SK-N-MC (cell line): ENCODE data around the gene ALPK1.

Source experiments
- DNase-seq: peaks from one replicate; pipeline ENCODE4 v3.0.0-alpha.2; 2011; ENCODE audit warnings: low read depth, low spot score
- H3K27ac ChIP-seq: fragments of 200-600 bp; sonication (generic); 2 replicates; pipeline ENCODE4 v1.5.1; 2016; ENCODE audit warnings: mixed run types
- H3K36me3 ChIP-seq: fragments of 200-600 bp; sonication (generic); 2 replicates; pipeline ENCODE4 v1.6.1; 2017; ENCODE audit warnings: antibody characterized with exemption, low read length, mixed read lengths; ENCODE audit not compliant: insufficient read depth
- H3K4me3 ChIP-seq: fragments of 200-600 bp; sonication (generic); 2 replicates; pipeline ENCODE4 v1.5.1; 2016
- H3K9ac ChIP-seq: fragments of 200-600 bp; sonication (generic); 2 replicates; pipeline ENCODE4 v1.8.0; 2017; ENCODE audit warnings: mixed run types, mixed read lengths; ENCODE audit not compliant: insufficient read length
- H3K9me3 ChIP-seq: fragments of 200-600 bp; sonication (generic); 2 replicates; pipeline ENCODE4 v1.6.1; 2017; ENCODE audit warnings: low read depth, mild to moderate bottlenecking, antibody characterized with exemption, low read length, moderate library complexity, mixed read lengths
- EZH2 ChIP-seq: fragments of 200-600 bp; sonication (generic); IDR thresholded peaks from one replicate; pipeline ENCODE4 v1.6.1; 2017; ENCODE audit warnings: antibody characterized with exemption
- FOXP2 ChIP-seq: optimal IDR thresholded peaks from 2 replicates; pipeline ENCODE3; 2011; ENCODE audit warnings: mild to moderate bottlenecking, moderate library complexity; ENCODE audit not compliant: insufficient read depth; ENCODE audit errors: extremely low read length, control extremely low read depth
- POLR2AphosphoS5 ChIP-seq: IDR thresholded peaks from 2 replicates; pipeline ENCODE4 v1.6.1; 2012; ENCODE audit warnings: mild to moderate bottlenecking, low read depth, low read length, borderline replicate concordance

The ALPK1 gene

GRCh38 chr4:112374850-112375249 lies 77.7 kb downstream of the ALPK1 start:
- Histone ChIP-seq H3K36me3 (no peaks in the 10 kb centered on the region), H3K4me3 (no peak overlapping the region), H3K9ac (no peak overlapping the region), H3K9me3 (no peaks in the 10 kb centered on the region), H3K27ac (no peak overlapping the region)
- TF ChIP-seq FOXP2 = no peak
- TF ChIP-seq POLR2AphosphoS5 = no peak
- TF ChIP-seq EZH2 = no peak
- no peak for DNase-seq

DNA sequence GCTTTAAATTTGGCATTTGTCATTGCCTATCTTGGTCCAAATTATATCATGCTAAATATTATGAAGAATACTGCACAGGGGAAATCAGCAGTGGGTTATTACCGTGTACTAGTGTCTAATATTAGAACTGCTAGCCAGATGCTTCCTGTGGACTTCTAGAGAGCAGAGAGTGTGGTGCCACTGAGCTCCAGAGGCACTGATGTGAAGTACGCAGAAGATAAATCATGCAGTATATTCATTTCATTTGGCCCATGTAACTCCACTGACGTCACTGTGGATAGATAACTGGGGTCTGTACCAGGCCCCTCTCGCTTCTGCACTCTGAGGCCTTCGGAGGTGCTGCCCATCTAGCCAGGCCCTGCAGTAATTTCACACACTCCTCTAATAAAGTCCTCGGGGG lies 80.0 kb downstream of the ALPK1 start:
- no peaks in the 10 kb centered on the region for H3K9me3 ChIP-seq
- TF ChIP-seq FOXP2 (no peak), POLR2AphosphoS5 (no peak), EZH2 (no peak)
- H3K36me3 ChIP-seq = no peaks in the 10 kb centered on the region
- no peak overlapping the region for H3K9ac ChIP-seq
- H3K4me3 ChIP-seq = no peak overlapping the region
- H3K27ac ChIP-seq = no peak overlapping the region
- DNase-seq = no peak

DNA sequence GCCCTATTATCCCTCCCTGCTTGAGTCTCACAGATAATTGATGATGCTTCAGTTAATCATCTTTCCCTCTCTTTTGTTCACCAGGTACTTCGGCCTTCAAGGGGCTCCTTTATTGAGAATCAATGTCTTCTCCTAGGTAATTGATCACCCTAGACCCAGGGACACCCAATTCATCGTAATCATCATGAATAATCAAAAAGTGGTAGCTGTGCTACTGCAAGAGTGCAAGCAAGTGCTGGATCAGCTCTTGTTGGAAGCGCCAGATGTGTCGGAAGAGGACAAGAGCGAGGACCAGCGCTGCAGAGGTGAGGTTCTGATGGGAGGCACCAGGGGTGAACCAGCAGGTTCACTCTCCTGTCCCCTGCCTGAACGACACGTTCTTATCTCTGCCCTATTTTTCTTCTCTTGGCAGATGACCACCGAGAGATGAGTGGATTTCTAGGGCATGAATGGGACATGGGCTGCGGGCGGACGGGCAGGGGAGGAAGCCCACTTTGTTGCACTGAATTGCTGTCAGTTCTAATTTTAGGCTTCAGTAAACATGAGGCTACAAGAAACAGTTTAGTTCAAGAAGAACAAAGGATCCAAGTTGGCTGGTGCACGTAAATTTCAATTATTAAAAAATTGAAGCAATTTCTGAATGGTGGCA lies 80.5 kb downstream of the ALPK1 start:
- Histone ChIP-seq H3K27ac (no peak overlapping the region), H3K9me3 (no peaks in the 10 kb centered on the region), H3K36me3 (no peaks in the 10 kb centered on the region), H3K4me3 (no peak overlapping the region), H3K9ac (no peak overlapping the region)
- no peak for DNase-seq
- TF ChIP-seq POLR2AphosphoS5 (no peak), EZH2 (no peak)

DNA sequence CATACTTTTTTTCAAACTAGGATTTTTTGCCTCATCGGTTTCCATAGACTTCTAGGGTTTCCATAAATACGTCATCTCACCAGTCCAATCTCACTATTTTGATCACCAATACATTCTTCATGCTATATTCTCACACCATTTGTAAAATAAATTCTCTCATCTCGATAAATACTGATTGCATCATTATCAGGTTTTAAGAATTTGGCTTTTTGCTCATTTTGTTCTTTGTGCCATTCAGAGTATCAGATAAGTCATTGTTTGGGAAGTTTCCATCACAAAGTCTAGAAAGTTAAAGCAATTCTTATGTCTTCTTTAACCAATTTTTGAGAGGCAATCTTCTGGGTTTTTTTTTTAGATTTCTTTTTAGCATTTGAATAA lies 81.1 kb downstream of the ALPK1 start:
- H3K9me3 ChIP-seq = no peaks in the 10 kb centered on the region
- H3K27ac ChIP-seq = no peak overlapping the region
- no peak overlapping the region for H3K9ac ChIP-seq
- TF ChIP-seq POLR2AphosphoS5 (no peak), FOXP2 (no peak), EZH2 (no peak)
- no peak for DNase-seq
- H3K4me3 ChIP-seq = no peak overlapping the region
- no peaks in the 10 kb centered on the region for H3K36me3 ChIP-seq

GRCh38 chr4:112378858-112379257 lies 81.7 kb downstream of the ALPK1 start:
- Histone ChIP-seq H3K36me3 (no peaks in the 10 kb centered on the region), H3K27ac (no peak overlapping the region), H3K4me3 (no peak overlapping the region), H3K9me3 (no peaks in the 10 kb centered on the region), H3K9ac (no peak overlapping the region)
- DNase-seq = no peak
- TF ChIP-seq EZH2 (no peak), POLR2AphosphoS5 (no peak), FOXP2 (no peak)

DNA sequence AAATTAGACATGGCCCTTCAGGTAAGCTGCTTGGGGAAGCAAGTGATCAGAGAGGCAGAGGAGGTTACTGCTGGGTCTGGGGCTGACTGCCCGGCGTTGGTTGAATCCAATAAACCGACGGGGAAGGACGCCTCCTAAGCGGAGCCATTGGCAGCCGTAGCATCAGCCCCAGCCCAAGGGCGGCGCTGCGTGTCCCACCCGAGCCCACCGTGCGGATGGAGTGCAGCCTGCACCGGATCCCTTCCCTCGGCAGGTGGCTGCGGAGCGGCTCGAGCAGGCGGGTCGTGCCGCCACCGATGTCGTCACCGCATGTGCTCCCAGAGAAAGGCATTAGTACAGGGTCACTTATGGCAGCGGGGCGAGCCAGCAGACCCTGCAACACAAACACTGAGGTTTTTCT lies 82.1 kb downstream of the ALPK1 start:
- no peak overlapping the region for H3K4me3 ChIP-seq
- no peak overlapping the region for H3K27ac ChIP-seq
- no peaks in the 10 kb centered on the region for H3K9me3 ChIP-seq
- no peak overlapping the region for H3K9ac ChIP-seq
- TF ChIP-seq FOXP2 = no peak
- no peak for TF ChIP-seq POLR2AphosphoS5
- TF ChIP-seq EZH2 = no peak
- no peaks in the 10 kb centered on the region for H3K36me3 ChIP-seq
- DNase-seq = no peak

DNA sequence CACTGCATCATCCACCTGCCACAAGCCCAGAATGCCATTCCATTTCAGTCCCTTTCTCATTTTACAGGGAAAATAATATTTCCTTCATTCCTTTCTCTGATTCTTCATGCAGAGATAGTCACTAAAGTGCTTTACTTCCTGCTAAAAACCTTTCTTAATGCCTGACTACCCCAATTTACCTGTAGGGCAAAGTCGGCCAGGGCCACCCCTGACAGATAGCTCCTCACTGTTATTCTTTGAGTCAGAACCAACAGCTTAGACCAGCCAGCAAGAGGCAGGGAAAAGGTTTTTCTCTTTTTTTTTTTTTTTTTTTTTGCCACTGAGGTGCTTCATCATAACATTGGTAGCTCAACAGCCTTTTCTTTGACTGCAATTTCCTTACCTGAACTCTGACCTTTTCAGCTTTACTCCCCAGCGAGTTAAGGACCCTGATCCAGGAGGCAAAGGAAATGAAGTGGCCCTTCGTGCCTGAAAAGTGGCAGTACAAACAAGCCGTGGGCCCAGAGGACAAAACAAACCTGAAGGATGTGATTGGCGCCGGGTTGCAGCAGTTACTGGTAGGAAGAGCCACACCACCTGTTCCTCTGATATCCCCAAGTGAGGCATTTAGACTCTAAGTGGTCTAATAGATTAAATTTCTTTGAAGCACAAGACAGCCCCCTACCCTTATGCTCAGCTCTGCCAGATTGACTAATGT lies 85.0 kb downstream of the ALPK1 start:
- Histone ChIP-seq H3K9me3 (no peaks in the 10 kb centered on the region), H3K27ac (no peak overlapping the region), H3K9ac (no peak overlapping the region), H3K36me3 (no peaks in the 10 kb centered on the region), H3K4me3 (no peak overlapping the region)
- no peak for DNase-seq
- TF ChIP-seq POLR2AphosphoS5 (no peak), EZH2 (no peak), FOXP2 (no peak)

GRCh38 chr4:112386071-112386470 lies 88.9 kb downstream of the ALPK1 start:
- no peaks in the 10 kb centered on the region for H3K36me3 ChIP-seq
- H3K9me3 ChIP-seq = no peaks in the 10 kb centered on the region
- no peak for DNase-seq
- no peak overlapping the region for H3K27ac ChIP-seq
- no peak overlapping the region for H3K4me3 ChIP-seq
- TF ChIP-seq POLR2AphosphoS5 (no peak), FOXP2 (no peak), EZH2 (no peak)
- H3K9ac ChIP-seq = no peak overlapping the region

- TF ChIP-seq FOXP2 (no peak), POLR2AphosphoS5 (no peak), EZH2 (no peak)
- DNase-seq = no peak
- H3K9me3 ChIP-seq = no peaks in the 10 kb centered on the region
- H3K9ac ChIP-seq = no peak overlapping the region
- H3K4me3 ChIP-seq = no peak overlapping the region
- H3K27ac ChIP-seq = no peak overlapping the region
- H3K36me3 ChIP-seq = no peaks in the 10 kb centered on the region
These were observed 104.9 kb downstream of the ALPK1 start for GRCh38 chr4:112402098-112402497.
